ENCODE results near the gene SRSF2. TPM values are rescaled to one million over a fixed set of nuclear protein-coding genes. Genes with fewer than 3 reads are reported as not detected.
A peak's percentile ranks its signal among the peaks of the same experiment; 100 is the strongest.
"Not testable (repeated sequence)": the region's sequence is repeated elsewhere in the genome, so short reads cannot be mapped to it uniquely, and the experiment has no call there.

The SRSF2 gene
- total and polyA plus RNA-seq, 8 donors = 96.4 to 340 (median 166) TPM

DNA sequence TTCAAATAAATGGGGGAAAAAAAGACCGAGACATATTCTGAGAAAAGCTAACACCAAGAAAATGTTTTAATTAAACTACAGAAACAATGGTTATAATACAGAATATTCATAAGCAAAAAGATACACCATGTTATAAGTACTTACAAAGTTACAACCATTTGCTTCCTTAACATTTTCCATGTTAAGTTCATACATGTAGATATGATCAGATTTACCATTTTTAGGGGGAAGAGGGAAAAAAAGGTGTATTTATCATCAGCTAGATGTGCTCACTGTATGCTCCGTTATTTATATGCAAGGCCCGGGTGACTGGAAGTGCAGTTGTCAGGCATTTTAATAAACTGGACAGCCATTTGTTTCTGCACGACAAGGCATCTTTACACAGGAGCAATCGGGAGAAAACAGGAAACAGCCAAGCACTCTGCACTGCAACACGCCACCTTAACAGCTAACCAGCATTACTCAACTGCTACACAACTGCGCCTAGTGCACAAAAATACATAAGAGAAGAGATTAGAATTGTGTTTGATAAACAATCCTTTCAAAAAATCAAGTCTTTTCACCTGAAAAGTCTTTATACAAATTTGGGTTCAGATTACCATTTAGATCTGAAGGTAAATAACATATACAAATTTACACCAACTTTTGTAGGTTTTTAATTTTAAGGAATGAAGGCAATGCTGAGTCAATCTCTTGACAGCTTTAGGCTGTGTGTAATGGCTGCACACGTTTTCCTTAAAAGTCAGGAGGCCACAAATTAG, 2.9 kb downstream of the SRSF2 start:
- H3K36me3 ChIP-seq = peaks cover 41 to 66% (median 58%) of the 10 kb centered on the region in 4 donors
- TF ChIP-seq, protein P1, sequence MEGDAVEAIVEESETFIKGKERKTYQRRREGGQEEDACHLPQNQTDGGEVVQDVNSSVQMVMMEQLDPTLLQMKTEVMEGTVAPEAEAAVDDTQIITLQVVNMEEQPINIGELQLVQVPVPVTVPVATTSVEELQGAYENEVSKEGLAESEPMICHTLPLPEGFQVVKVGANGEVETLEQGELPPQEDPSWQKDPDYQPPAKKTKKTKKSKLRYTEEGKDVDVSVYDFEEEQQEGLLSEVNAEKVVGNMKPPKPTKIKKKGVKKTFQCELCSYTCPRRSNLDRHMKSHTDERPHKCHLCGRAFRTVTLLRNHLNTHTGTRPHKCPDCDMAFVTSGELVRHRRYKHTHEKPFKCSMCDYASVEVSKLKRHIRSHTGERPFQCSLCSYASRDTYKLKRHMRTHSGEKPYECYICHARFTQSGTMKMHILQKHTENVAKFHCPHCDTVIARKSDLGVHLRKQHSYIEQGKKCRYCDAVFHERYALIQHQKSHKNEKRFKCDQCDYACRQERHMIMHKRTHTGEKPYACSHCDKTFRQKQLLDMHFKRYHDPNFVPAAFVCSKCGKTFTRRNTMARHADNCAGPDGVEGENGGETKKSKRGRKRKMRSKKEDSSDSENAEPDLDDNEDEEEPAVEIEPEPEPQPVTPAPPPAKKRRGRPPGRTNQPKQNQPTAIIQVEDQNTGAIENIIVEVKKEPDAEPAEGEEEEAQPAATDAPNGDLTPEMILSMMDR (IDR thresholded peaks at IDR 0.05) = no peak
- no peak for TF ChIP-seq EP300 (IDR thresholded peaks at IDR 0.05)
- TF ChIP-seq POLR2AphosphoS5 (IDR thresholded peaks at IDR 0.05) = no peak
- no peak for TF ChIP-seq POLR2A (IDR thresholded peaks at IDR 0.05)
- peak in 1 of 2 donors; percentile 64 for DNase-seq
- peak overlapping the region; percentile 67 to 94 (median 88) for H3K4me3 ChIP-seq
- H3K9me3 ChIP-seq = no peaks in the 10 kb centered on the region
- H3K27ac ChIP-seq = peak overlapping the region; percentile 6 to 100 (median 99)
- intact Hi-C loops (cut with DNase I; ENCODE audit: low total_unique reads) = no loop called here
- whole genome bisulfite sequencing, 5 donors = 10 to 16% (median 12%) methylated on average over 8 of the region's 8 CpGs
- H3K27me3 ChIP-seq = no peaks in the 10 kb centered on the region
- H3K4me1 ChIP-seq = peaks cover 46 to 78% (median 69%) of the 10 kb centered on the region in 4 donors

DNA sequence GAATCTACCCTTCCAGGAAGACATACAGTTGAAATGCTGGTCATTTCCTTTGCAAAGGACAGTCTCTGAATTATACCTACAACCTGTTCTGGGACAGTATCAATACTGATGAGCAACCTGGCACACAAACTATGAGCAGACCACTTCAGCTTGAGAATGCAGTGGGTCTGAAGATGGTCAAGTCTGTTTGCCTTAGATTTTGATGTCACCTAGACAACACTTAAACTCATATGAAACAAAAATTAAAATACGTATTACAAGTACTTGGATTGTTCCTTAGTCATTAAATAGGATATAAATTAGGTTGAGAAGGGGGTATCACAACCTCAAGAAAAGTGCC, 3.5 kb downstream of the SRSF2 start:
- Histone ChIP-seq H3K27ac (peak overlapping the region in 3 of 5 donors; percentile 14 to 100 (median 95)), H3K4me3 (peak overlapping the region in 2 of 4 donors; percentile 67 to 84), H3K4me1 (peaks cover 43 to 78% (median 70%) of the 10 kb centered on the region in 4 donors), H3K27me3 (no peaks in the 10 kb centered on the region), H3K36me3 (peaks cover 41 to 67% (median 58%) of the 10 kb centered on the region in 4 donors), H3K9me3 (no peaks in the 10 kb centered on the region)
- intact Hi-C loops (cut with DNase I; ENCODE audit: low total_unique reads) = no loop called here
- TF ChIP-seq, protein P1 (IDR thresholded peaks at IDR 0.05) = no peak
- TF ChIP-seq EP300 (IDR thresholded peaks at IDR 0.05) (no peak), POLR2AphosphoS5 (IDR thresholded peaks at IDR 0.05) (no peak), POLR2A (IDR thresholded peaks at IDR 0.05) (no peak)
- 52 to 79% (median 67%) methylated on average over 1 of the region's 1 CpG for WGBS, 5 donors
- no peak for DNase-seq

DNA sequence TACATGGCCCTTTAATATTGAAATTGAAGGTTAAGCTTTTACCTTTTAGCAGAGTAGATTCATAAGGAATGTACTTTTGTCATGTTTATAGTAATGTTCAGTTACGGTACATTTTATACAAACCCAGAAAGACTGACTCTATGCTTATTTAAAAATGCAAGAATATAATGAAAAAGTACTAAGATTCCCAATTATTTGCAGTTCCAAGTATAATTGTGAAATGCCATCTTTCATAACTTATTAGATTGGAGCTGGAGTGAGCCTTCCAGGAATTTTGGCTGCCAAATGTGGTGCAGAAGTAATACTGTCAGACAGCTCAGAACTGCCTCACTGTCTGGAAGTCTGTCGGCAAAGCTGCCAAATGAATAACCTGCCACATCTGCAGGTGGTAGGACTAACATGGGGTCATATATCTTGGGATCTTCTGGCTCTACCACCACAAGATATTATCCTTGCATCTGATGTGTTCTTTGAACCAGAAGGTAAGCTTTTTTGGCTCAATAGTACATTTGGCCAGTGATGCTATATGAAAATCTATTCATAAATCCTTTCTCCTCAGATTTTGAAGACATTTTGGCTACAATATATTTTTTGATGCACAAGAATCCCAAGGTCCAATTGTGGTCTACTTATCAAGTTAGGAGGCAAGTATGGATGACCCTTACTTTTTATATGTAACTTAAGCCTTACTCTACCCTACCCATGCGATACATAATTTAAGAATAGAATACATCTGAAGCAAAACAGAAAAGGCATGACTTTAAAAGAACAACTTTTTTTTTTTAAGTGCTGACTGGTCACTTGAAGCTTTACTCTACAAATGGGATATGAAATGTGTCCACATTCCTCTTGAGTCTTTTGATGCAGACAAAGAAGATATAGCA, 4.2 kb downstream of the SRSF2 start:
- TF ChIP-seq, protein P1 (IDR thresholded peaks at IDR 0.05) = no peak
- TF ChIP-seq EP300 (IDR thresholded peaks at IDR 0.05) = no peak
- no peak for TF ChIP-seq POLR2AphosphoS5 (IDR thresholded peaks at IDR 0.05)
- no peak for TF ChIP-seq POLR2A (IDR thresholded peaks at IDR 0.05)
- intact Hi-C loops (cut with DNase I; ENCODE audit: low total_unique reads) = no loop called here
- Histone ChIP-seq H3K9me3 (no peaks in the 10 kb centered on the region), H3K27ac (peak overlapping the region in 3 of 5 donors; percentile 14 to 100 (median 95)), H3K4me1 (peaks cover 42 to 79% (median 71%) of the 10 kb centered on the region in 4 donors), H3K27me3 (no peaks in the 10 kb centered on the region), H3K36me3 (peaks cover 41 to 67% (median 58%) of the 10 kb centered on the region in 4 donors), H3K4me3 (peak overlapping the region in 2 of 4 donors; percentile 67 to 84)
- WGBS, 5 donors = 60 to 78% (median 70%) methylated on average over 3 of the region's 3 CpGs
- DNase-seq = no peak

DNA sequence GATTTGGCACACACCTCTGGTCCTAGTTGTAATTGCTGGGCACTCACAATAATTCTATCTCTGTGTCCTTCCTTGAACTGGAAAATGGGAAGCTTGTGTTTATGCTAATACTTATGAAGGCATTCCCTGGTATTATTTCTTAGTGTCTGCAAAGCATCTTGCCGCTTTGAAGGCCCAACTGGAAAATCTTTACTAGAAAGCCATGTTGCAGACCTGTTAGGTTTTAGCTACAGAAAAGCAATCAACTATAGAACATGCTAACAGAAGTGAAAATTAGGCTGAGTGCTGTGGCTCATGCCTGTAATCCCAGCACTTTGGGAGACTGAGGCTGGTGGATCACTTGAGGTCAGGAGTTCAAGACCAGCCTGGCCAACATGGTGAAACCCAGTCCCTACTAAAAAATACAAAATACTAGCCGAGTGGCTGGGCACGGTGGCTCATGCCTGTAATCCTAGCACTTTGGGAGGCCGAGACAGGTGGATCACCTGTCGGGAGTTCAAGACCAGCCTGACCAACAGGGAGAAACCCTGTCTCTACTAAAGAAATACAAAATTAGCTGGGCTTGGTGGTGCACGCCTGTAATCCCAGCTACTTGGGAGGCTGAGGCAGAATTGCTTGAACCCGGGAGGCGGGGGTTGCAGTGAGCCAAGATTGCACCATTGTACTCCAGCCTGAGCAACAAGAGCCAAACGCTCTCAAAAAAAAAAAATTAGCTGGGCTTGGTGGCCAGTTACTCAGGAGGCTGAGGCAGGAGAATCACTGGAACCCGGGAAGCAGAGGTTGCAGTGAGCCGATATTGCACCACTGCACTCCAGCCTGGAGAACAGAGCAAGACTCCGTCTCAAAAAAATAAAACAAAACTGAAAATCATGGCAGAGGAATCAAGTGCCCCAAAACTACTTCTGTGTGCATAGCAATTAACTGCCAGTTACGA, 5.1 kb downstream of the SRSF2 start:
- Histone ChIP-seq H3K4me1 (peaks cover 50 to 87% (median 77%) of the 10 kb centered on the region in 4 donors), H3K36me3 (peaks cover 41 to 67% (median 58%) of the 10 kb centered on the region in 4 donors), H3K27ac (peak overlapping the region in 2 of 5 donors; percentile 44 to 53)
- DNase-seq; intact Hi-C loops (cut with DNase I; ENCODE audit: low total_unique reads); H3K27me3 ChIP-seq; H3K4me3 ChIP-seq; H3K9me3 ChIP-seq: not testable (repeated sequence)
- WGBS, 5 donors = 79 to 87% (median 86%) methylated on average over 13 of the region's 13 CpGs

All from stomach (tissue), 9 donors.